RWPE1 (cell line): ENCODE measurements around the gene CLBA1.
A peak's percentile ranks its signal among the peaks of the same experiment; 100 is the strongest.
"Not testable (repeated sequence)": the region's sequence is repeated elsewhere in the genome, so short reads cannot be mapped to it uniquely, and the experiment has no call there.

Experiments
- CTCF ChIA-PET: fragments of 350-600 bp; sonication (Branson Sonifier 250); formaldehyde crosslinking; extraction: SDS; loops from one replicate; lab custom pipeline; 2021; lab: Yijun Ruan, JAX
- POLR2A ChIA-PET: fragments of 400-600 bp; formaldehyde crosslinking; extraction: SDS; loops from one replicate; lab custom pipeline; 2020; ENCODE audit warnings: antibody characterized with exemption; ENCODE audit not compliant: low non-redundant PET; lab: Yijun Ruan, JAX
- DNase-seq: peaks from one replicate; pipeline ENCODE4 v3.0.0; 2012; ENCODE audit warnings: low spot score
- H3K27ac ChIP-seq: fragments of 450-650 bp; 2 replicates; pipeline ENCODE4 v1.5.1; 2017
- TF ChIP-seq, protein P1 (sequence below): fragments of 450-650 bp; conservative IDR thresholded peaks from 2 replicates; pipeline ENCODE4 v1.5.1; 2017; ENCODE audit warnings: low read depth, mild to moderate bottlenecking

The CLBA1 gene

DNA sequence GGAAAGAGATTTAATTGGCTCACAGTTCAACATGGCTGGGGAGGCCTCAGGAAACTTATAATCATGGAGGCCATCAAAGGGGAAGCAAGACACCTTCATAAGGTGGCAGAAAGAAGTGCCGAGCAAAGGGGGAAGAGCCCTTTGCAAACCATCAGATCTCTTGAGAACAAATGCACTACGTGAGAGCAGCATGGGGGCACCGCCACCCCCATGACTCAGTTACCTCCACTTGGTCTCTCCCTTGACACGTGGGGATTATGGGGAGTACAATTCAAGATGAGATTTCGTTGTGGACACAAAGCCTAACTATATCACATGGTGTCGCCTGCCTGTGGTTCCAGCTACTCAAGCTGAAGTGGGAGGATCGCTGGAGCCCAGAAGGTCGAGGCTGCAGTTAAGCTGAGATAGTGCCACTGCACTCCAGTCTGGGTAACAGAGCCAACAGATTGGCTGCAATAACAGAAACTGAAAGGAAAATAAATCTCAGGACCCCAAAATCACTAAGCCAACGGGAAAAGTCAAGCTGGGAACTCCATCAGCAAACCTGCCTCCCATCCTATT lies 45.3 kb downstream of the CLBA1 start:
- CTCF ChIA-PET = no interaction called here
- POLR2A ChIA-PET = no interaction called here

DNA sequence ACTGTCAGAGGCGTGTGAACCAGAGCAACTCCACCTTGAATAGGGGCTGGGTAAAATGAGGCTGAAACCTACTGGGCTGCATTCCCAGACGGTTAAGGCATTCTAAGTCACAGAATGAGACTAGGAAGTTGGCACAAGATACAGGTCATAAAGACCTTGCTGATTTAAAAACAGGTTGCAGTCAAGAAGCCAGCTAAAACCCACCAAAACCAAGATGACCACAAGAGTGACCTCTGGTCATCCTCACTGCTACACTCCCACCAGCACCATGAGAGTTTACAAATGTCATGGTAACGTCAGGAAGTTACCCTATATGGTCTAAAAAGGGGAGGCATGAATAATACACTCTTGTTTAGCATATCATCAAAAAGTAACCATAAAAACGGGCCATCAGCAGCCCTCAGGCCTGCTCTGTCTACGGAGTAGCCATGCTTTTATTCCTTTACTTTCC lies 46.9 kb downstream of the CLBA1 start:
- POLR2A ChIA-PET = not testable (repeated sequence)

More for the DNA sequence above, 45.3 kb downstream of the CLBA1 start:
- no peak for DNase-seq
- peak overlapping the region; percentile 99 for H3K27ac ChIP-seq
- TF ChIP-seq, protein P1, sequence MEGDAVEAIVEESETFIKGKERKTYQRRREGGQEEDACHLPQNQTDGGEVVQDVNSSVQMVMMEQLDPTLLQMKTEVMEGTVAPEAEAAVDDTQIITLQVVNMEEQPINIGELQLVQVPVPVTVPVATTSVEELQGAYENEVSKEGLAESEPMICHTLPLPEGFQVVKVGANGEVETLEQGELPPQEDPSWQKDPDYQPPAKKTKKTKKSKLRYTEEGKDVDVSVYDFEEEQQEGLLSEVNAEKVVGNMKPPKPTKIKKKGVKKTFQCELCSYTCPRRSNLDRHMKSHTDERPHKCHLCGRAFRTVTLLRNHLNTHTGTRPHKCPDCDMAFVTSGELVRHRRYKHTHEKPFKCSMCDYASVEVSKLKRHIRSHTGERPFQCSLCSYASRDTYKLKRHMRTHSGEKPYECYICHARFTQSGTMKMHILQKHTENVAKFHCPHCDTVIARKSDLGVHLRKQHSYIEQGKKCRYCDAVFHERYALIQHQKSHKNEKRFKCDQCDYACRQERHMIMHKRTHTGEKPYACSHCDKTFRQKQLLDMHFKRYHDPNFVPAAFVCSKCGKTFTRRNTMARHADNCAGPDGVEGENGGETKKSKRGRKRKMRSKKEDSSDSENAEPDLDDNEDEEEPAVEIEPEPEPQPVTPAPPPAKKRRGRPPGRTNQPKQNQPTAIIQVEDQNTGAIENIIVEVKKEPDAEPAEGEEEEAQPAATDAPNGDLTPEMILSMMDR = no peak

DNA sequence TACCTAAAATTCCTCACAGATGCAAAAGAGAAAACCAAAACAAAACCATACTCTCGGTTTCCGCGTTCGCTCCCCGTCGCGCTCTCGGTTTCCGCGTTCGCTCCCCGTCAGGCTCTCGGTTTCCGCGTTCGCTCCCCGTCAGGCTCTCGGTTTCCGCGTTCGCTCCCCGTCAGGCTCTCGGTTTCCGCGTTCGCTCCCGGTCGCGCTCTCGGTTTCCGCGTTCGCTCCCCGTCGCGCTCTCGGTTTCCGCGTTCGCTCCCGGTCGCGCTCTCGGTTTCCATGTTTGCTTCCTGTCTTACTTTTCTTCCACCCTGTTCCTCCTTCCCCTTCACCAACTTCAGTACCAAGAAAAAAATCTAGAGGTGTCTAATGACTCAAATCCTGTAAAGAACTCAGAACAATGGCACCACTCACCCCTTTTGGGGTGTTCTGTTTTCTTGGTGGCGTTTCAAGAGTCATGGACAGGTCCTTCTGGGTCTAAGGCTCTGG lies 47.9 kb downstream of the CLBA1 start:
- DNase-seq, POLR2A ChIA-PET: not testable (repeated sequence)
- H3K27ac ChIP-seq = peak overlapping the region; percentile 62
- CTCF ChIA-PET = interaction anchor here (0.6 kb wide), 1 partner anchor 53 kb away, joined by 5 read pairs; no protein-coding TSS in a partner anchor

More for the DNA sequence above, 46.9 kb downstream of the CLBA1 start:
- peak overlapping the region; percentile 61 for H3K27ac ChIP-seq
- CTCF ChIA-PET = interaction anchor here (1.2 kb wide), 1 partner anchor 13 kb away, joined by 3 read pairs; no protein-coding TSS in a partner anchor
- not testable (repeated sequence) for DNase-seq

DNA sequence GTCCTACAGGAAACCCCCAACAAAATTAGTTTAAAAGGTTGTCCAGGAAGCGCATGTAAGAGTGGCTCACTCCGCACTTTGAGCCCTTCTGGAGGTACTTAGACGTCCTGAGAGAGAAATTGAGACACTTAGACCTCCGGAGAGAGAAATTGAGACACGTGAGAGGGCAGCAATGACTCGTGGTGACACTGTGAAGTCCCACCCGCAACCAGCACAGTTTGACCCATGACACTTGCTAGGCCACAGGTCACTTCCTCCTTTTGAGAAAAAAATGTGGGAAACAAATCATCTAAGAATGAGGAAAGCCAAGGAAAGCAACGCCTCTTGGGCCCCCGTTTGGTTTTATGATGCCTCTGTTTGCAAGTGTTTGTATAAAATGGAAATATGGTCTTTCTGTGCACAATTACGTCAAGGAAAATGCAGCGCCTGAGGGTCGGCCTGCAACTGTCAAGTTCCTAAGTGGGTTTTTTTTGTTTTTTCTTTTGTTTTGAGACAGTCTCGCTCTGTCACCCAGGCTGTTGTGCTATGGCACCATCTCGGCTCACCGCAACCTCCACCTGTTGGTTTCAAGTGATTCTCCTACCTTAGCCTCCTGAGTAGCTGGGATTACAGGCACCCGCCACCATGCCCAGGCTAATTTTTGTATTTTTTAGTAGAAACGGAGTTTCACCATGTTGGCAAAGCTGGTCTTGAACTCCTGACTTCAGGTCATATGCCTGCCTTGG lies 48.9 kb downstream of the CLBA1 start:
- ChIA-PET CTCF (interaction anchor here (0.6 to 1.0 kb wide), 3 partner anchors 11 to 59 kb away, joined by 3 to 5 read pairs (median 4); no protein-coding TSS in a partner anchor), POLR2A (no interaction called here)
- peak overlapping the region; percentile 62 for H3K27ac ChIP-seq
- DNase-seq = no peak
- TF ChIP-seq, protein P1 = no peak

DNA sequence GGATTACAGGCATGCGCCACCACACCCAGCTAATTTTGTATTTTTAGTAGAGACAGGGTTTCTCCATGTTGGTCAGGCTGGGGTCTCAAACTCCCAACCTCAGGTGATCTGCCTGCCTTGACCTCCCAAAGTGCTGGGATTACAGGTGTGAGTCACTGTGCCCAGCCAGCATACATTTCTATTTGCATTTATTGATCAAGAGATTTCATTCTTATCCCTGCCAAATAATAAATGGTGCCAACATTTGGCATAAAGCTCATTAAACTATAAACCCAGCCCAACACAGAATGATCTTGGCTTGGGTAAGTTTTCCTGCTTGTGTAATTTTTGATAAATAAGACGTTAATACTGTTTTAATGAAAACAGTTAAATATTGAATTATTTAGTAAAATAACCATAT lies 50.0 kb downstream of the CLBA1 start:
- DNase-seq, POLR2A ChIA-PET: not testable (repeated sequence)
- CTCF ChIA-PET = interaction anchor here (1.0 to 1.6 kb wide), 2 partner anchors 11 to 60 kb away, joined by 5 read pairs; no protein-coding TSS in a partner anchor

DNA sequence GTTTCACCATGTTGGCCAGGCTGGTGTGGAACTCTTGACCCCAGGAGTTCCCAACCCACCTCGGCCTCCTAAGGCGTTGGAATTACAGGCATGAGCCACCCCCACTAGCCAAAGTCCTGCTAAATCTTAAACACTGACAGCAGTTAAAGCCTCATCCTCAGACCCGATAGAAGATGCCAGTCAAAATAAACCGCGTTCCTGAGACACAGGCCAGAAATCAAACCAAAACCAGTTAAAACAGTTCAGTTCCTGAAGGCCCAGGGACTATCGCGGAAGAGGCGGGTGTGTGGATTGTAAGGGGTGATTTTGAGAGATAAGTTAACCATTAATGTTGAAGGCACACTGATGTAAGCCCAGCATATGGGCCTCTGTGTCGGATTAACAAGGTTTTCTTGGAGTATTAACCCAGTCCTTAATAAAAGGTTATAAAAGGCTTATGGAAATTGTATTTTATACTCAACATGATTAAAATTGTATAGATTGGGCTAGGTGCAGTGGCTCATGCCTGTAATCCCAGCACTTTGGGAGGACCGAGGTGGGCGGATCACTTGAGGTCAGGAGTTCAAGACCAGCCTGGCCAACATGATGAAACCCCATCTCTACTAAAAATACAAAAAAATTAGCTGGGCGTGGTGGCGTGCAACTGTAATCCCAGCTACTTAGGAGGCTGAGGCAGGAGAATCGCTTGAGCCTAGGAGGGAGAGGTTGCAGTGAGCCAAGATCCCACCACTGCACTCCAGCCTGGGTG lies 54.0 kb downstream of the CLBA1 start:
- no peak for DNase-seq
- no peak overlapping the region for H3K27ac ChIP-seq
- TF ChIP-seq, protein P1 = no peak
- ChIA-PET POLR2A (no interaction called here), CTCF (interaction anchor here (0.6 kb wide), 1 partner anchor 189 kb away, joined by 3 read pairs; no protein-coding TSS in a partner anchor)

More for the DNA sequence above, 50.0 kb downstream of the CLBA1 start:
- H3K27ac ChIP-seq = not testable (repeated sequence)

DNA sequence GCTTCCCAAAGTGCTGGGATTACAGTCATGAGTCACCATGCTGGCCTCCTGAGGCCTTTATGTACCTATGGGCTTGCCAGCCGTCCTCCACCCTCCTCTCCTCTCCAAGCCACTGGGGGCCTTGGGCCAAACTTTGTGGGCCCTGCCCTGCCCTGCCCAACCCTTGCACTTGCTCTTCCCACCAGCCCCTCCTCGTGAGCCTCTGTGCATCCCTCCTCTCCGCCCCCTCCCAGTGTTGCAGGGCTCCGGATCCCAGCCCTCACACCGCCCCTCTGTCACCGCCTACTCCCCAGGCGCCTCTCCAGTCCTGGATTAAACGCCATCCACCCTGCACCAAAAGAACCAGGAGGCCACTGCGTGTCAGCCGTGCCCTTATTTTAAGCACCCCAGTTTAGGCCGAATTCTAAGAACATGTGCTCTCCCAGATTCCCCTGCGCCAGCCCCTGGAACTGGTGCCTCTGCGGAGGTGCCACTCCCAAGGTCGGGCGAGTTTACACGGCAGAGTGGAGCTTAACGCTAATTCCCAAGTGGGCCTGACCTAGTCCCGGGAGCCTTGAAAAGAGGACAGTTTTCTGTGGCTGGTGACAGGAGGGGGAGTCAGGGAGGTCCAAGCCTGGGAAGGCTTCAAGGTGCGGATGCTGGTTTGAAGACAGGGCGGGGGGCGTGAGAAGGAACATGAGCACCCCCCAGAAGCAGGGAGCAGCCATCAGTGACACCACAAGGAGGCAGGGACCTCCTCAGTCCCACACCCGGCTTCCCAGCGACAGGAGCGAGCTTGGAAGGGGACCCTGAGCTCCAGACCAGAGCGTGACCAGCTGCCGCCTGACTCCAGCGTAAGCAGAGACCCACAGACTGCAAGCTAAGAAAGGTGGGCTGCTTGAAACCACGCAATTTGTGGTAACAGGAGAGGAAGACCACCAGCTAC lies 56.5 kb downstream of the CLBA1 start:
- peak overlapping the region; percentile 66 for H3K27ac ChIP-seq
- DNase-seq = no peak
- ChIA-PET POLR2A (no interaction called here), CTCF (interaction anchor here (0.5 to 1.4 kb wide), 4 partner anchors 43 to 67 kb away, joined by 3 to 4 read pairs (median 4); no protein-coding TSS in a partner anchor)
- TF ChIP-seq, protein P1 = no peak
